Measurements from ENCODE around the gene DHX15.

DNA sequence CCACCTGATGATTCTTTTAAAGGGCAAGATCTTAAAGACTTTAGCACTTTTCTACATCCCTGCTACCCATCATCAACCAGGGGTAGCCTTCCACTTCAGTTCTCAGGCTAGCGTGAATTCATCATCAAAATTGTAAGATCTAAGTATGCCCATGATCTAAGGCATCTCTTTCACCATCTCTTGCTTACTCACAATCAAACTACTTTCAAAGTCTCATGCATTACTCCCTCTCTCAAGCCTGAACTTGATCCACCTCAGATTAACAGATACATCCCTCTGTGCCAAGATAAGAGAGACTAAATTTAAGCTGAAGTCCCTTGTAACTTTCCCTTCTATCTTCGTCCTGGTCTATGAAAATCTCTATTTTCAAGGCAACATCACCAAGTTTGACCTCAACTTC, 62.8 kb downstream of the DHX15 start:
- no peak for TF ChIP-seq POLR2A (IDR thresholded peaks at IDR 0.05; ENCODE audit: low read length)
- TF ChIP-seq GATA1 (IDR thresholded peaks at IDR 0.05; ENCODE audit: low read depth, low read length), result no peak
